Thyroid gland (tissue), 4 donors: ENCODE data around the gene CNGA3. TPM values are rescaled to one million over a fixed set of nuclear protein-coding genes. Genes with fewer than 3 reads are reported as not detected.
A peak's percentile ranks its signal among the peaks of the same experiment; 100 is the strongest.
"Not testable (repeated sequence)": the region's sequence is repeated elsewhere in the genome, so short reads cannot be mapped to it uniquely, and the experiment has no call there.

Experiments
- DNase-seq, 2 donors: peaks; one replicate each; pipeline ENCODE4 v3.0.0-alpha.2; 2019
- H3K27ac ChIP-seq, 3 donors: fragments of 200-600 bp; sonication (generic); 1 replicate in 2 of 3; 2 replicates in 1 of 3; pipeline ENCODE4 v1.5.1; 2016 to 2019; ENCODE audit warnings: mild to moderate bottlenecking in 1 of 3, moderate library complexity in 1 of 3
- H3K27me3 ChIP-seq: fragments of 200-600 bp; sonication (generic); one replicate; pipeline ENCODE4 v1.5.1; 2019
- H3K36me3 ChIP-seq, 2 donors: fragments of 200-600 bp; sonication (generic); one replicate each; pipeline ENCODE4 v1.5.1; 2016 to 2019
- H3K4me1 ChIP-seq, 2 donors: fragments of 200-600 bp; sonication (generic); one replicate each; pipeline ENCODE4 v1.5.1; 2017 to 2019
- H3K4me3 ChIP-seq, 3 donors: fragments of 200-600 bp; sonication (generic); replicated peaks in 1 of 3; 1 replicate in 2 of 3; 2 replicates in 1 of 3; pipeline ENCODE4 v1.5.1; 2016; ENCODE audit warnings: mild to moderate bottlenecking in 1 of 3
- H3K9me3 ChIP-seq: fragments of 200-600 bp; sonication (generic); one replicate; pipeline ENCODE4 v1.5.1; 2017
- POLR2A ChIP-seq, 2 donors: fragments of 450-650 bp; IDR thresholded peaks; one replicate each; pipeline ENCODE4 v1.6.1; 2017; ENCODE audit warnings: antibody characterized with exemption in 2 of 2, mild to moderate bottlenecking in 2 of 2, moderate library complexity in 1 of 2
- WGBS, 2 donors: methylation state at CpG; one replicate each; pipeline ENCODE4 v1.1.5; 2017; 5-methylcytosine and 5-hydroxymethylcytosine counted together
- intact Hi-C: fragments of 100-400 bp; cut with DNase I; formaldehyde crosslinking; loops from one replicate; pipeline ENCODE4 v1.15.1; 2023
- total RNA-seq, 4 donors: library from RNA; depleted of rRNA; stranded (reverse); fragments of >200 nt; gene quantifications; one replicate each; pipeline ENCODE4 v1.2.3, GENCODE V29; 2016
- TF ChIP-seq, protein P1 (sequence below), 6 experiments: fragments of 200-600 bp in 3 of 6; fragments of 450-650 bp in 3 of 6; sonication (generic) in 3 of 6; IDR thresholded peaks; one replicate each; pipeline ENCODE4 v1.5.1; 2016 to 2019; ENCODE audit warnings: antibody characterized with exemption in 6 of 6, mild to moderate bottlenecking in 2 of 6, inconsistent platforms in 1 of 6, moderate library complexity in 1 of 6

Gene CNGA3
- total RNA-seq, 4 donors from 2014 or later: 0.54 TPM; not detected in 3

DNA sequence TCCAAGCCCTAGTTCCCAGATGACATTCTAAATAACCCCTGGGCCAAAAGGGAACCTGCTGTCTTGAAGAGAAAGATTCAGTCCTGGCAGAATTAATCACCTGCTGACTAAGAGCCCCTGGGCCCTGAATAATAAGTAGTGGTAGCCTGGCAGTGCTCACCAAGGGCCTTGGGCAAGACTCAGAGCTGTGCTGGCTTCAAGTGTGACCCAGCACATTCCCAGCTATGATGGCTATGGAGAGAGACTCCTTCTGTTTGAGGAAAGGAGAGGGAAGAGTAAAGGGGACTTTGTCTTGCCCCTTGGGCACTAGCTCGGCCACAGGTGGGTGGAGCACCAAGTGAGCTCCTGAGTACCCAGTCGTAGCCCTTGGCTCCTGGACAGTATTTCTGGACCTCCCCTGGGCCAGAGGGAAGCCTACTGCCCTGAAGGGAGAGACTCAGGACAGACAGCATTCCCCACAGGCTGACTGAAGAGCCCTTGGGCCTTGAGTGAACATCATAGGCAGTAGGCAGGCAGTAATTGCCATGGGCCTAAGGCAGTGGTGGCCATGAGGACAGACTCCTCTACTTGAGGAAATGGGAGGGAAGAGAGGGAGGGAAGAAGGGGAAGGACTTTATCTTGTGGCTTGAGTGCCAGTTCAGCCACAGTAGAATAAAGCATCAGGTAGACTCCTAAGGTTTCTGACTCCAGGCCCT, 58.4 kb downstream of the CNGA3 start:
- intact Hi-C loops: no loop called here
- H3K9me3 ChIP-seq: no peaks in the 10 kb centered on the region
- H3K36me3 ChIP-seq: no peaks in the 10 kb centered on the region
- no peak overlapping the region for H3K27ac ChIP-seq
- WGBS, 2 donors: 76 to 83% methylated on average over 2 of the region's 2 CpGs
- no peak for DNase-seq
- no peak overlapping the region for H3K4me3 ChIP-seq
- H3K27me3 ChIP-seq: no peaks in the 10 kb centered on the region
- H3K4me1 ChIP-seq: no peaks in the 10 kb centered on the region
- TF ChIP-seq POLR2A (IDR thresholded peaks at IDR 0.05): no peak
- TF ChIP-seq, protein P1, sequence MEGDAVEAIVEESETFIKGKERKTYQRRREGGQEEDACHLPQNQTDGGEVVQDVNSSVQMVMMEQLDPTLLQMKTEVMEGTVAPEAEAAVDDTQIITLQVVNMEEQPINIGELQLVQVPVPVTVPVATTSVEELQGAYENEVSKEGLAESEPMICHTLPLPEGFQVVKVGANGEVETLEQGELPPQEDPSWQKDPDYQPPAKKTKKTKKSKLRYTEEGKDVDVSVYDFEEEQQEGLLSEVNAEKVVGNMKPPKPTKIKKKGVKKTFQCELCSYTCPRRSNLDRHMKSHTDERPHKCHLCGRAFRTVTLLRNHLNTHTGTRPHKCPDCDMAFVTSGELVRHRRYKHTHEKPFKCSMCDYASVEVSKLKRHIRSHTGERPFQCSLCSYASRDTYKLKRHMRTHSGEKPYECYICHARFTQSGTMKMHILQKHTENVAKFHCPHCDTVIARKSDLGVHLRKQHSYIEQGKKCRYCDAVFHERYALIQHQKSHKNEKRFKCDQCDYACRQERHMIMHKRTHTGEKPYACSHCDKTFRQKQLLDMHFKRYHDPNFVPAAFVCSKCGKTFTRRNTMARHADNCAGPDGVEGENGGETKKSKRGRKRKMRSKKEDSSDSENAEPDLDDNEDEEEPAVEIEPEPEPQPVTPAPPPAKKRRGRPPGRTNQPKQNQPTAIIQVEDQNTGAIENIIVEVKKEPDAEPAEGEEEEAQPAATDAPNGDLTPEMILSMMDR (IDR thresholded peaks at IDR 0.05): no peak

DNA sequence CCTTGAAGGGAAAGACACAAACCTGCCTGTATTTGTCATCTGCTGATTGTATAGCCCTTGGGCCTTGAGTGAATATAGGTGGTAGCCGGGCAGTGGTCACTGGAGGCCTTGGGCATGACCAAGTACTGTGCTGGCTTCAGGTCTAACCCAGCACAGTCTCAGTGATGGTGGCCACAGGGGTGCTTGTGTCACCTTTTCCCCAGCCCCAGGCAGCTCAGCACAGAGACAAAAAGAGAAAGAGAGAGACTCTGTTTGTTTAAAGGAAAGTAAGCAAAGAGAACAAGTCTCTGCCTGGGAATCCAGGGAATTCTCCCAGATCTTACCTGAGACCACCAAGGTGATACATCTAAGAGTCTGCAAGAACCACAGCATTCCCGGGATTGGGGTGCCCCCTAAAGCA, 59.0 kb downstream of the CNGA3 start:
- Histone ChIP-seq H3K27me3 (no peaks in the 10 kb centered on the region), H3K9me3 (no peaks in the 10 kb centered on the region), H3K36me3 (no peaks in the 10 kb centered on the region), H3K27ac (no peak overlapping the region), H3K4me3 (no peak overlapping the region), H3K4me1 (no peaks in the 10 kb centered on the region)
- DNase-seq: no peak
- WGBS, 2 donors: 72 to 73% methylated on average over 1 to 2 of the region's 2 CpGs
- TF ChIP-seq POLR2A (IDR thresholded peaks at IDR 0.05): no peak
- TF ChIP-seq, protein P1 (IDR thresholded peaks at IDR 0.05): no peak
- intact Hi-C loops: no loop called here

DNA sequence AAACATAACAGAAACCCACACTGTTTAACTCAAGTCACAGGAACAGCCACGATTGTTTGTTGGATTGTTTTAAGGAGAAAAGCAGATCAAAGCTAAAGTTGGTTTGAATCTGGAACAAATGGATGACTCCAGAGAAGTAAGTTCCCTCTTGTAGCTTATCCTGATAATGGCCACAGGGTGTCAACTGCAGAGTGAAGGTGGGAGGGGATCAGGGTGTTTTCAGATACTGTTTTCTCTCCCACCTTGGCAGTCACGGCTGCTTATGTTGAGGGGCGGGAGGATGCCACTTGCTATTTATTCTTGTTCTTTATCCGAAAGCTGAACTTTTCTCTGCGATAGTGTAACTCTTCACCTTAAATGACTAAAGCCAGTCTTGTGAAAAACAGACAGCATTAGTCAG, 61.9 kb downstream of the CNGA3 start:
- no peaks in the 10 kb centered on the region for H3K9me3 ChIP-seq
- TF ChIP-seq, protein P1 (IDR thresholded peaks at IDR 0.05): no peak
- TF ChIP-seq POLR2A (IDR thresholded peaks at IDR 0.05): no peak
- H3K4me1 ChIP-seq: no peaks in the 10 kb centered on the region
- WGBS, 2 donors: 81 to 82% methylated on average over 5 of the region's 5 CpGs
- no peak for DNase-seq
- no peaks in the 10 kb centered on the region for H3K27me3 ChIP-seq
- intact Hi-C loops: no loop called here
- no peak overlapping the region for H3K27ac ChIP-seq
- H3K36me3 ChIP-seq: no peaks in the 10 kb centered on the region
- H3K4me3 ChIP-seq: no peak overlapping the region

DNA sequence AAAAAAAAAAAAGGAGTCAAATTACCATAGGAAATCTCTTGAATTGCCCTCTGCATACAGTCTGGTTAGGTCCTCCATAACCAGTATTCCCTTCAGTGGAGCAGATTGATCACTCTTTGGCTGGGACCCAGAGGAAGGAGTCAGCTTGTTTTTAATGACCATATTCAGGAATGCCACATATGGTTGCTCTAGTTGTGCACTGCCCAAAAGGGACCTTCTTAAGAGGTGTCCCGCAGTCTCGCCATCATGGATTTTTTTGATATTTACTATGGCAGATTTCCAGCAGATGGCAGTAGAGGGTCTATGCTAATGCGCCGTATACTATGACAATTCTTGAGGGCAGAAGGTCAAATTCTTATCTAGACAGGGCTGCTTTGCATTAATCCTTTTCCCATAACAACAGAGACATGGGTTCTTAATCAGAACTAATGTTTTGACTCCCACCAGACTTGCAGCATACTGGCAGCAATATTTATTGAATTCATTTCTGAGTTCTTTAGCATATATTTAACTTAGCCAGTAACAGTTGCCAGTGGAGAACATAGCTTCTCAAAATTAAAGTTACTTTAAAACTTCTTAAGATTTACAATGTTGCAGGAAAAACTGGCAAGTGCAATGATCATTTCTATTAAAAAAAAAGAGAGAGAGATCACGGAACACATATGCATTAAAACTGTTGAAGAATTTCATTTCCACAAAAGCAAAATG, 66.6 kb downstream of the CNGA3 start:
- Histone ChIP-seq H3K9me3 (no peaks in the 10 kb centered on the region), H3K27me3 (no peaks in the 10 kb centered on the region), H3K27ac (no peak overlapping the region), H3K4me1 (no peaks in the 10 kb centered on the region), H3K36me3 (no peaks in the 10 kb centered on the region), H3K4me3 (no peak overlapping the region)
- DNase-seq: peak; percentile 13 to 14
- WGBS, 2 donors: 45 to 46% methylated on average over 5 of the region's 5 CpGs
- intact Hi-C loops: loop anchor here (10.0 kb wide), 1 partner anchor 162 kb away; no protein-coding TSS in a partner anchor
- TF ChIP-seq POLR2A (IDR thresholded peaks at IDR 0.05): no peak
- TF ChIP-seq, protein P1 (IDR thresholded peaks at IDR 0.05): peak in 4 of 6 experiments; percentile 48 to 62 (median 52)

DNA sequence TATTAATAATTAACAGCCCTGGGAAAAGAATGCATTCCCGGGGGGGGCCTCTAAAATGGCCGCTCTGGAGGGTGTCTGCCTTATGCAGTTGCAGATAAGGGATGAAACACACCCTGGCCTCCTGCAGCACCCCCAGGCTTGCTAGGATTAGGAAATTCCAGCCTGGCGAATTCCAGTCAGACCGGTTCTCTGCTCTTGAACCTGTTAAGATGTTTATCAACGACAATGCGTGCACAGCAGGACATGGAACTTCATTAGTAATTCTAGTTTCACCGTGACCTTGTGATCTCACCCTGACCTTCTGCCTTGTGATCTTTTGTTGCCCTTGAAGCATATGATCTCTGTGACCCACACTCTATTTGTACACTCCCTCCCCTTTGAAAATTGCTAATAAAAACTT, 68.0 kb downstream of the CNGA3 start:
- intact Hi-C loops: loop anchor here (10.0 kb wide), 1 partner anchor 161 kb away; no protein-coding TSS in a partner anchor
- not testable (repeated sequence) for H3K4me1 ChIP-seq, H3K27ac ChIP-seq, H3K27me3 ChIP-seq, H3K4me3 ChIP-seq, H3K36me3 ChIP-seq, DNase-seq, H3K9me3 ChIP-seq
- 80 to 85% methylated on average over 7 of the region's 7 CpGs for WGBS, 2 donors

DNA sequence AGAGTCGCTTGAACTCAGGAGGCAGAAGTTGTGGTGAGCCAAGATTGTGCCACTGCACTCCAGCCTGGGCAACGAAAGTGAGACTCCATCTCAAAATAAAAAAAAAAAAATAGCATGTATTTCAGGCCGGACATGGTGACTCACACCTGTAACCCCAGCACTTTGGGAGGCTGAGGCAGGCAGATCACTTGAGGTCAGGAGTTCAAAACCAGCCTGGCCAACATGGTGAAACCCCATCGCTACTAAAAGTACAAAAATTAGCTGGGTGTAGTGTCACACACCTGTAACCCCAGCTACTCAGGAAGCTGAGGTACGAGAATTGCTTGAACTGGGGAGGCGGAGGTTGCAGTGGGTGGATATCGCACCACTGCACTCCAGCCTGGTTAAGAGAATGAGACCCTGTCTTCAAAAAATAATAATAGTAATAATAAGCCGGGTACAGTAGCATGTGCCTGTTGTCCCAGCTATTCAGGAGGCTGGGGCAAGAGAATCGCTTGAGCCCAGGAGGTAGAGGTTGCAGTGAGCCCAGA, 69.5 kb downstream of the CNGA3 start:
- not testable (repeated sequence) for H3K9me3 ChIP-seq, H3K27me3 ChIP-seq, H3K4me3 ChIP-seq, DNase-seq, H3K36me3 ChIP-seq, H3K27ac ChIP-seq, H3K4me1 ChIP-seq
- intact Hi-C loops: loop anchor here (10.0 kb wide), 1 partner anchor 159 kb away; no protein-coding TSS in a partner anchor
- WGBS, 2 donors: 95 to 99% methylated on average over 9 of the region's 9 CpGs
